Mesendoderm (in vitro differentiated cells): Measurements from ENCODE around the gene VPS37C.

Experiments
- DNase-seq: peaks from one replicate; pipeline ENCODE4 v3.0.0; 2013
- H2AK5ac ChIP-seq: 2 replicates; pipeline ENCODE4 v1.6.1; 2013; ENCODE audit warnings: low read length, inconsistent platforms
- H2BK120ac ChIP-seq: 2 replicates; pipeline ENCODE4 v1.6.1; 2013; ENCODE audit warnings: low read depth, mild to moderate bottlenecking, low read length, moderate library complexity, mixed read lengths
- H2BK15ac ChIP-seq: replicated peaks from 2 replicates; pipeline ENCODE4 v1.6.1; 2013; ENCODE audit warnings: low read depth, mild to moderate bottlenecking, moderate library complexity
- H2BK5ac ChIP-seq: 2 replicates; pipeline ENCODE4 v1.6.1; 2013; ENCODE audit warnings: low read length, inconsistent platforms
- H3K18ac ChIP-seq: 2 replicates; pipeline ENCODE4 v1.6.1; 2013; ENCODE audit warnings: mild to moderate bottlenecking, low read length, mixed read lengths
- H3K23ac ChIP-seq: one replicate; pipeline ENCODE4 v1.6.1; 2013; ENCODE audit warnings: low read length
- H3K27ac ChIP-seq: 2 replicates; pipeline ENCODE4 v1.5.1; 2013; ENCODE audit warnings: low read depth, mild to moderate bottlenecking, inconsistent platforms, low read length, moderate library complexity
- H3K27me3 ChIP-seq: 2 replicates; pipeline ENCODE4 v1.6.1; 2013; ENCODE audit warnings: low read length, control low read depth, mild to moderate bottlenecking, inconsistent platforms; ENCODE audit not compliant: insufficient read depth, poor library complexity
- H3K36me3 ChIP-seq: 2 replicates; pipeline ENCODE4 v1.6.1; 2013; ENCODE audit warnings: low read length, inconsistent platforms; ENCODE audit not compliant: control insufficient read depth, insufficient read depth
- H3K4ac ChIP-seq: one replicate; pipeline ENCODE4 v1.6.1; 2013; ENCODE audit warnings: low read depth, mild to moderate bottlenecking, low read length, moderate library complexity
- H3K4me1 ChIP-seq: 2 replicates; pipeline ENCODE4 v1.6.1; 2013; ENCODE audit warnings: low read depth, low read length, inconsistent platforms; ENCODE audit not compliant: control insufficient read depth
- H3K4me2 ChIP-seq: 2 replicates; pipeline ENCODE4 v1.6.1; 2013; ENCODE audit warnings: low read length
- H3K4me3 ChIP-seq: 2 replicates; pipeline ENCODE4 v1.5.1; 2013; ENCODE audit warnings: mild to moderate bottlenecking, low read length
- H3K56ac ChIP-seq: one replicate; pipeline ENCODE4 v1.6.1; 2013; ENCODE audit warnings: low read length
- H3K79me1 ChIP-seq: 2 replicates; pipeline ENCODE4 v1.6.1; 2013; ENCODE audit warnings: low read length, inconsistent platforms
- H3K79me2 ChIP-seq: 2 replicates; pipeline ENCODE4 v1.6.1; 2013; ENCODE audit warnings: mild to moderate bottlenecking, low read length; ENCODE audit not compliant: control insufficient read depth, insufficient read depth
- H3K9ac ChIP-seq: 2 replicates; pipeline ENCODE4 v1.6.1; 2013; ENCODE audit warnings: low read length, inconsistent platforms
- H4K5ac ChIP-seq: one replicate; pipeline ENCODE4 v1.6.1; 2013; ENCODE audit warnings: low read length
- H4K8ac ChIP-seq: one replicate; pipeline ENCODE4 v1.6.1; 2013; ENCODE audit warnings: low read depth, mild to moderate bottlenecking, control low read depth, low read length, moderate library complexity
- WGBS: extraction: QIAGEN DNeasy Blood & Tissue Kit; methylation state at CpG from one replicate; pipeline ENCODE4 v1.1.7; 2013; ENCODE audit warnings: low lambda C conversion rate, missing lambda C conversion rate; ENCODE audit not compliant: insufficient coverage; ENCODE audit errors: extremely low coverage; 5-methylcytosine and 5-hydroxymethylcytosine counted together

The VPS37C gene

GRCh38 chr11:61120706-61121191 lies 40.5 kb downstream of the VPS37C start:
- no peaks in the 10 kb centered on the region for H3K4me1 ChIP-seq
- no peak overlapping the region for H3K18ac ChIP-seq
- no peak overlapping the region for H2AK5ac ChIP-seq
- H3K27ac ChIP-seq: no peak overlapping the region
- no peak overlapping the region for H3K4me3 ChIP-seq
- no peaks in the 10 kb centered on the region for H3K79me2 ChIP-seq
- H3K4ac ChIP-seq: no peak overlapping the region
- no peaks in the 10 kb centered on the region for H3K27me3 ChIP-seq
- no peak overlapping the region for H3K23ac ChIP-seq
- no peak overlapping the region for H3K9ac ChIP-seq
- H3K4me2 ChIP-seq: no peak overlapping the region
- H4K5ac ChIP-seq: no peak overlapping the region
- H4K8ac ChIP-seq: no peak overlapping the region
- peak; percentile 46 for DNase-seq
- no peak overlapping the region for H2BK120ac ChIP-seq
- no peaks in the 10 kb centered on the region for H3K79me1 ChIP-seq
- WGBS: no CpG with 5 or more reads among the region's 5 CpGs
- H2BK15ac ChIP-seq: no peak overlapping the region
- no peak overlapping the region for H3K56ac ChIP-seq
- H3K36me3 ChIP-seq: no peaks in the 10 kb centered on the region
- no peak overlapping the region for H2BK5ac ChIP-seq

- Histone ChIP-seq H3K4ac (no peak overlapping the region), H2AK5ac (no peak overlapping the region), H2BK120ac (no peak overlapping the region), H2BK5ac (no peak overlapping the region), H3K27me3 (no peaks in the 10 kb centered on the region), H3K36me3 (no peaks in the 10 kb centered on the region), H3K56ac (no peak overlapping the region), H3K4me2 (no peak overlapping the region), H3K4me3 (no peak overlapping the region), H3K23ac (no peak overlapping the region), H3K18ac (no peak overlapping the region), H4K8ac (no peak overlapping the region), H2BK15ac (no peak overlapping the region), H3K9ac (no peak overlapping the region), H3K79me1 (no peaks in the 10 kb centered on the region), H3K79me2 (no peaks in the 10 kb centered on the region), H3K4me1 (no peaks in the 10 kb centered on the region), H4K5ac (no peak overlapping the region), H3K27ac (no peak overlapping the region)
- DNase-seq: no peak
- no CpG with 5 or more reads among the region's 14 CpGs for WGBS
Observed at GRCh38 chr11:61120099-61120705, 41.0 kb downstream of the VPS37C start.

GRCh38 chr11:61119571-61119970 lies 41.7 kb downstream of the VPS37C start:
- H3K18ac ChIP-seq: no peak overlapping the region
- H3K4me2 ChIP-seq: no peak overlapping the region
- no peaks in the 10 kb centered on the region for H3K36me3 ChIP-seq
- no peak overlapping the region for H3K9ac ChIP-seq
- H3K23ac ChIP-seq: no peak overlapping the region
- no peaks in the 10 kb centered on the region for H3K79me2 ChIP-seq
- H3K4me3 ChIP-seq: no peak overlapping the region
- DNase-seq: no peak
- H3K4ac ChIP-seq: no peak overlapping the region
- H3K27ac ChIP-seq: no peak overlapping the region
- H4K8ac ChIP-seq: no peak overlapping the region
- no peak overlapping the region for H2AK5ac ChIP-seq
- no peaks in the 10 kb centered on the region for H3K27me3 ChIP-seq
- H3K56ac ChIP-seq: no peak overlapping the region
- H3K79me1 ChIP-seq: no peaks in the 10 kb centered on the region
- no peaks in the 10 kb centered on the region for H3K4me1 ChIP-seq
- no peak overlapping the region for H4K5ac ChIP-seq
- H2BK5ac ChIP-seq: no peak overlapping the region
- H2BK120ac ChIP-seq: no peak overlapping the region
- WGBS: no CpG with 5 or more reads among the region's 3 CpGs
- no peak overlapping the region for H2BK15ac ChIP-seq

- H4K5ac ChIP-seq: no peak overlapping the region
- no peak overlapping the region for H3K4me2 ChIP-seq
- no peaks in the 10 kb centered on the region for H3K27me3 ChIP-seq
- no peak overlapping the region for H3K27ac ChIP-seq
- no peak overlapping the region for H2BK5ac ChIP-seq
- H3K4me1 ChIP-seq: no peaks in the 10 kb centered on the region
- no peak overlapping the region for H3K4ac ChIP-seq
- H3K18ac ChIP-seq: no peak overlapping the region
- no peak overlapping the region for H3K4me3 ChIP-seq
- no peak overlapping the region for H3K9ac ChIP-seq
- no peak overlapping the region for H3K23ac ChIP-seq
- no peak overlapping the region for H4K8ac ChIP-seq
- DNase-seq: no peak
- no CpG with 5 or more reads among the region's 9 CpGs for WGBS
- H3K79me1 ChIP-seq: no peaks in the 10 kb centered on the region
- no peaks in the 10 kb centered on the region for H3K79me2 ChIP-seq
- no peak overlapping the region for H3K56ac ChIP-seq
- H2BK120ac ChIP-seq: no peak overlapping the region
- no peak overlapping the region for H2AK5ac ChIP-seq
- no peaks in the 10 kb centered on the region for H3K36me3 ChIP-seq
- no peak overlapping the region for H2BK15ac ChIP-seq
Observed at GRCh38 chr11:61119055-61119454, 42.2 kb downstream of the VPS37C start.

GRCh38 chr11:61118406-61118805 lies 42.8 kb downstream of the VPS37C start:
- H2BK120ac ChIP-seq: no peak overlapping the region
- H3K36me3 ChIP-seq: no peaks in the 10 kb centered on the region
- H4K8ac ChIP-seq: no peak overlapping the region
- no peak for DNase-seq
- no peak overlapping the region for H2BK5ac ChIP-seq
- no peak overlapping the region for H3K4me3 ChIP-seq
- H3K79me1 ChIP-seq: no peaks in the 10 kb centered on the region
- H3K79me2 ChIP-seq: no peaks in the 10 kb centered on the region
- no CpG with 5 or more reads among the region's 9 CpGs for WGBS
- no peak overlapping the region for H4K5ac ChIP-seq
- H3K56ac ChIP-seq: no peak overlapping the region
- no peak overlapping the region for H3K27ac ChIP-seq
- H3K4me1 ChIP-seq: no peaks in the 10 kb centered on the region
- no peak overlapping the region for H3K23ac ChIP-seq
- H3K18ac ChIP-seq: no peak overlapping the region
- H3K4ac ChIP-seq: no peak overlapping the region
- H3K9ac ChIP-seq: no peak overlapping the region
- no peak overlapping the region for H2AK5ac ChIP-seq
- no peak overlapping the region for H2BK15ac ChIP-seq
- no peaks in the 10 kb centered on the region for H3K27me3 ChIP-seq
- no peak overlapping the region for H3K4me2 ChIP-seq

GRCh38 chr11:61118004-61118403 lies 43.2 kb downstream of the VPS37C start:
- Histone ChIP-seq H2BK15ac (no peak overlapping the region), H3K23ac (no peak overlapping the region), H4K5ac (no peak overlapping the region), H3K56ac (no peak overlapping the region), H2BK5ac (no peak overlapping the region), H3K27me3 (no peaks in the 10 kb centered on the region), H3K9ac (no peak overlapping the region), H3K4me1 (no peaks in the 10 kb centered on the region), H3K4me2 (no peak overlapping the region), H3K4me3 (no peak overlapping the region), H3K4ac (no peak overlapping the region), H2AK5ac (no peak overlapping the region), H3K79me1 (no peaks in the 10 kb centered on the region), H3K18ac (no peak overlapping the region), H3K79me2 (no peaks in the 10 kb centered on the region), H2BK120ac (no peak overlapping the region), H3K36me3 (no peaks in the 10 kb centered on the region), H3K27ac (no peak overlapping the region), H4K8ac (no peak overlapping the region)
- no CpG with 5 or more reads among the region's 9 CpGs for WGBS
- no peak for DNase-seq
